GM12873 (cell line): ENCODE data around the gene HECTD3.

Experiments
- CTCF ChIP-seq: IDR thresholded peaks from 2 replicates; pipeline ENCODE4 v1.5.1; 2012; ENCODE audit warnings: low read depth, mild to moderate bottlenecking, moderate library complexity, low read length, control low read depth; ENCODE audit not compliant: insufficient read depth; ENCODE audit errors: missing control alignments

HECTD3 gene

GRCh38 chr1:45010855-45011811 lies at the start of gene HECTD3:
HECTD3 (minus strand) TSS chr1:45011324; CDS start chr1:45011257, 67 bp downstream.
- TF ChIP-seq CTCF, result no peak

GRCh38 chr1:45059829-45060228 lies 48.7 kb upstream of the HECTD3 start:
- TF ChIP-seq CTCF, result no peak

GRCh38 chr1:45057542-45057941 lies 46.4 kb upstream of the HECTD3 start:
- TF ChIP-seq CTCF, result no peak

- TF ChIP-seq CTCF, result no peak
These were observed 40.1 kb upstream of the HECTD3 start for GRCh38 chr1:45051005-45051772.

GRCh38 chr1:45047032-45047431 lies 35.9 kb upstream of the HECTD3 start:
- no peak for TF ChIP-seq CTCF

GRCh38 chr1:45044916-45045315 lies 33.8 kb upstream of the HECTD3 start:
- no peak for TF ChIP-seq CTCF

GRCh38 chr1:45043094-45043493 lies 32.0 kb upstream of the HECTD3 start:
- no peak for TF ChIP-seq CTCF
